Left lung (tissue), 10 donors: ENCODE measurements around the gene GPR78. TPM values are rescaled to one million over a fixed set of nuclear protein-coding genes. Genes with fewer than 3 reads are reported as not detected.

Experiments
- ATAC-seq: fragments of 200-7000 bp; cut with Tn5 transposase; one replicate; pipeline ENCODE4 v1.9.1; 2020; ENCODE audit warnings: moderate library complexity
- DNase-seq, 4 donors: peaks; one replicate each; pipeline ENCODE4 v3.0.0-alpha.2; 2013 to 2020
- H3K27ac ChIP-seq, 2 donors: fragments of 200-600 bp; sonication (generic) in 1 of 2; one replicate each; pipeline versions ENCODE4 v1.5.0 to v1.8.0; 2020 to 2021
- H3K27me3 ChIP-seq, 2 donors: fragments of 200-600 bp; sonication (generic) in 1 of 2; one replicate each; pipeline versions ENCODE4 v1.5.0 to v1.8.0; 2020 to 2021
- H3K36me3 ChIP-seq, 2 donors: fragments of 200-600 bp; sonication (generic) in 1 of 2; one replicate each; pipeline versions ENCODE4 v1.5.0 to v1.8.0; 2020 to 2021
- H3K4me1 ChIP-seq, 2 donors: fragments of 200-600 bp; one replicate each; pipeline ENCODE4 v1.8.0; 2021
- H3K4me3 ChIP-seq, 2 donors: fragments of 200-600 bp; sonication (generic) in 1 of 2; one replicate each; pipeline versions ENCODE4 v1.5.0 to v1.8.0; 2020 to 2021; ENCODE audit warnings: mild to moderate bottlenecking in 1 of 2
- H3K9me3 ChIP-seq, 2 donors: fragments of 200-600 bp; sonication (generic) in 1 of 2; one replicate each; pipeline versions ENCODE4 v1.5.0 to v1.8.0; 2020 to 2021
- CTCF ChIP-seq, 2 donors: fragments of 200-600 bp; sonication (generic) in 1 of 2; IDR thresholded peaks; one replicate each; pipeline versions ENCODE4 v1.5.0 to v1.8.0; 2021; ENCODE audit warnings: antibody characterized with exemption in 2 of 2
- intact Hi-C, 2 donors: fragments of 100-400 bp; cut with DNase I; formaldehyde crosslinking; loops; one replicate each; pipeline versions ENCODE4 v1.11.2 to v1.14.2; 2022
- polyA plus RNA-seq, 6 donors: library from polyadenylated mRNA; unstranded; fragments of 120-200 nt; gene quantifications; one replicate each; pipeline ENCODE4 v1.2.1, GENCODE V29; 2013; ENCODE audit not compliant: insufficient read length in 6 of 6
- total RNA-seq, 2 donors: library from RNA; stranded (reverse); fragmentation: NEBNext Ultra II Directional; extraction: Animal tissue kit (Norgen Biotek cat#: 25700); gene quantifications; one replicate each; pipeline ENCODE4 v1.2.1, GENCODE V29; 2021
- donor health status: DM: no; HTN: yes; CAD: no.
- donor health status: DM: no; HTN: no; CAD: no.

Gene GPR78
- total and polyA plus RNA-seq, 8 donors: 0.07 to 0.67 (median 0.11) TPM

- no peak for DNase-seq
- Histone ChIP-seq H3K36me3 (no peaks in the 10 kb centered on the region), H3K27me3 (no peaks in the 10 kb centered on the region), H3K27ac (no peak overlapping the region), H3K9me3 (no peaks in the 10 kb centered on the region), H3K4me1 (no peaks in the 10 kb centered on the region), H3K4me3 (no peak overlapping the region)
- intact Hi-C loops: no loop called here
- ATAC-seq: no peak
- no peak for TF ChIP-seq CTCF (IDR thresholded peaks at IDR 0.05)
Observed at GRCh38 chr4:8553991-8554405, 26.2 kb upstream of the GPR78 start.

GRCh38 chr4:8554555-8555100 lies 25.6 kb upstream of the GPR78 start:
- ATAC-seq (no peak), DNase-seq (no peak)
- intact Hi-C loops: no loop called here
- H3K9me3 ChIP-seq: no peaks in the 10 kb centered on the region
- H3K27ac ChIP-seq: no peak overlapping the region
- H3K27me3 ChIP-seq: no peaks in the 10 kb centered on the region
- no peak for TF ChIP-seq CTCF (IDR thresholded peaks at IDR 0.05)
- no peak overlapping the region for H3K4me3 ChIP-seq
- H3K36me3 ChIP-seq: no peaks in the 10 kb centered on the region
- no peaks in the 10 kb centered on the region for H3K4me1 ChIP-seq

GRCh38 chr4:8555716-8556115 lies 24.5 kb upstream of the GPR78 start:
- Histone ChIP-seq H3K4me3 (no peak overlapping the region), H3K9me3 (no peaks in the 10 kb centered on the region), H3K27me3 (no peaks in the 10 kb centered on the region), H3K36me3 (no peaks in the 10 kb centered on the region), H3K4me1 (no peaks in the 10 kb centered on the region), H3K27ac (no peak overlapping the region)
- intact Hi-C loops: no loop called here
- no peak for ATAC-seq
- TF ChIP-seq CTCF (IDR thresholded peaks at IDR 0.05): no peak
- no peak for DNase-seq

GRCh38 chr4:8556341-8557150 lies 23.6 kb upstream of the GPR78 start:
- no peak for ATAC-seq
- no peaks in the 10 kb centered on the region for H3K27me3 ChIP-seq
- H3K36me3 ChIP-seq: no peaks in the 10 kb centered on the region
- no peaks in the 10 kb centered on the region for H3K9me3 ChIP-seq
- H3K4me3 ChIP-seq: no peak overlapping the region
- H3K4me1 ChIP-seq: no peaks in the 10 kb centered on the region
- intact Hi-C loops: no loop called here
- TF ChIP-seq CTCF (IDR thresholded peaks at IDR 0.05): no peak
- H3K27ac ChIP-seq: no peak overlapping the region
- no peak for DNase-seq

- H3K36me3 ChIP-seq: no peaks in the 10 kb centered on the region
- H3K4me3 ChIP-seq: no peak overlapping the region
- H3K27ac ChIP-seq: no peak overlapping the region
- DNase-seq: no peak
- no peaks in the 10 kb centered on the region for H3K27me3 ChIP-seq
- no peaks in the 10 kb centered on the region for H3K9me3 ChIP-seq
- no peaks in the 10 kb centered on the region for H3K4me1 ChIP-seq
- intact Hi-C loops: no loop called here
- no peak for ATAC-seq
- no peak for TF ChIP-seq CTCF (IDR thresholded peaks at IDR 0.05)
Observed at GRCh38 chr4:8557151-8558076, 22.8 kb upstream of the GPR78 start.
